HepG2 (cell line): ENCODE data around the gene FKBP1A. TPM values are rescaled to one million over a fixed set of nuclear protein-coding genes. Genes with fewer than 3 reads are reported as not detected.

Experiments
- ARNTL ChIP-seq: sonication (generic); formaldehyde crosslinking; IDR thresholded peaks from 2 replicates; pipeline ENCODE4 v1.4.0; 2020; ENCODE audit warnings: mild to moderate bottlenecking, missing genetic modification reagents
- CBX2 ChIP-seq, 2 experiments: fragments of 200-600 bp in 1 of 2; sonication (generic); formaldehyde crosslinking in 1 of 2; IDR thresholded peaks; 2 replicates each; pipeline versions ENCODE4 v1.7.0 to v1.8.1; 2018 to 2022; ENCODE audit warnings: low read depth in 2 of 2, low read length in 1 of 2, mild to moderate bottlenecking in 1 of 2, missing genetic modification reagents in 1 of 2
- ETV5 ChIP-seq: IDR thresholded peaks from 2 replicates; pipeline ENCODE4 v1.6.1; 2018; ENCODE audit warnings: missing biosample characterization, missing genetic modification reagents, inconsistent platforms, borderline replicate concordance
- ETV6 ChIP-seq: sonication (generic); formaldehyde crosslinking; conservative IDR thresholded peaks from 2 replicates; pipeline ENCODE4 v1.4.0; 2020; ENCODE audit warnings: missing genetic modification reagents
- HNF4A ChIP-seq: sonication (generic); formaldehyde crosslinking; IDR thresholded peaks from 2 replicates; pipeline ENCODE4 v1.4.0; 2020; ENCODE audit warnings: missing genetic modification reagents
- HNRNPH1 ChIP-seq: fragments of 200-400 bp; formaldehyde crosslinking; optimal IDR thresholded peaks from 2 replicates; pipeline ENCODE3; 2017; ENCODE audit warnings: mild to moderate bottlenecking, low read depth, low read length
- NR2F2 ChIP-seq: IDR thresholded peaks from 2 replicates; pipeline ENCODE4 v1.6.1; 2012; ENCODE audit warnings: low read depth, inconsistent platforms, borderline replicate concordance
- PRMT3 ChIP-seq: sonication (generic); formaldehyde crosslinking; IDR thresholded peaks from 2 replicates; pipeline ENCODE4 v1.8.1; 2022; ENCODE audit warnings: low read depth, mild to moderate bottlenecking, moderate library complexity, missing genetic modification reagents, borderline replicate concordance
- SSRP1 ChIP-seq: IDR thresholded peaks from 2 replicates; pipeline ENCODE4 v1.6.1; 2016; ENCODE audit warnings: control low read depth
- ZFP82 ChIP-seq: sonication (generic); formaldehyde crosslinking; IDR thresholded peaks from 2 replicates; pipeline ENCODE4 v1.5.1; 2020; ENCODE audit warnings: mild to moderate bottlenecking, missing genetic modification reagents, borderline replicate concordance
- ZKSCAN8 ChIP-seq: IDR thresholded peaks from 2 replicates; pipeline ENCODE4 v1.6.1; 2016; ENCODE audit warnings: borderline replicate concordance, missing genetic modification reagents, missing compliant biosample characterization
- ZNF607 ChIP-seq: sonication (generic); formaldehyde crosslinking; IDR thresholded peaks from 2 replicates; pipeline ENCODE4 v1.5.1; 2020; ENCODE audit warnings: missing genetic modification reagents, mild to moderate bottlenecking, borderline replicate concordance
- ZNF672 ChIP-seq: sonication (generic); formaldehyde crosslinking; IDR thresholded peaks from 2 replicates; pipeline ENCODE4 v1.8.1; 2022; ENCODE audit warnings: missing genetic modification reagents
- ZSCAN22 ChIP-seq: sonication (generic); formaldehyde crosslinking; IDR thresholded peaks from 2 replicates; pipeline ENCODE4 v1.4.0; 2020; ENCODE audit warnings: mild to moderate bottlenecking, missing genetic modification reagents
- ZSCAN29 ChIP-seq: sonication (generic); formaldehyde crosslinking; conservative IDR thresholded peaks from 2 replicates; pipeline ENCODE4 v1.4.0; 2020; ENCODE audit warnings: mild to moderate bottlenecking, missing genetic modification reagents
- polyA plus RNA-seq, 8 experiments: library from polyadenylated mRNA; depleted of rRNA in 3 of 8; stranded (reverse) in 7 of 8; unstranded in 1 of 8; fragments of >200 nt; fragmentation: Illumina TruSeq in 4 of 8; extraction: Trizol in 4 of 8; gene quantifications; 2 replicates each; pipeline versions ENCODE4 v1.2.1 to v1.2.3, GENCODE V29; 2011 to 2016; ENCODE audit warnings: low read depth in 4 of 8, missing spikeins in 1 of 8, mixed read lengths in 1 of 8; ENCODE audit not compliant: insufficient read depth in 1 of 8
- total RNA-seq, 5 experiments: library from RNA; depleted of rRNA; stranded (reverse); fragments of >200 nt; fragmentation: Illumina TruSeq; extraction: Trizol; gene quantifications; 2 replicates each; pipeline ENCODE4 v1.2.3, GENCODE V29; 2016; ENCODE audit warnings: low read depth in 1 of 5
- TF ChIP-seq, protein P1 (sequence below): sonication (generic); formaldehyde crosslinking; IDR thresholded peaks from 2 replicates; pipeline ENCODE4 v1.4.0; 2020; ENCODE audit warnings: missing genetic modification reagents
- TF ChIP-seq, protein P2 (sequence below): sonication (generic); formaldehyde crosslinking; IDR thresholded peaks from 2 replicates; pipeline ENCODE4 v1.4.0; 2020; ENCODE audit warnings: missing genetic modification reagents
- TF ChIP-seq, protein P3 (sequence below), 2 experiments: fragments of 450-650 bp in 1 of 2; sonication (generic) in 1 of 2; formaldehyde crosslinking; IDR thresholded peaks; 2 replicates each; pipeline versions ENCODE4 v1.5.0 to v1.8.0; 2020 to 2022; ENCODE audit warnings: mild to moderate bottlenecking in 1 of 2, missing genetic modification reagents in 1 of 2
- TF ChIP-seq, protein P4 (sequence below): sonication (generic); formaldehyde crosslinking; IDR thresholded peaks from 2 replicates; pipeline ENCODE4 v1.8.0; 2022; ENCODE audit warnings: missing genetic modification reagents, low read depth, mild to moderate bottlenecking, borderline replicate concordance
- TF ChIP-seq, protein P5 (sequence below): sonication (generic); formaldehyde crosslinking; IDR thresholded peaks from 2 replicates; pipeline ENCODE4 v1.5.1; 2020; ENCODE audit warnings: missing genetic modification reagents, mild to moderate bottlenecking, borderline replicate concordance
- TF ChIP-seq, protein P6 (sequence below): sonication (generic); formaldehyde crosslinking; IDR thresholded peaks from 2 replicates; pipeline ENCODE4 v1.4.0; 2020; ENCODE audit warnings: low read depth, mild to moderate bottlenecking, missing genetic modification reagents

The FKBP1A gene
- total and polyA plus RNA-seq, 2 of the 13 experiments (the other 11 are each of a cell fraction or from before 2014, with no cell fraction given), result 119 to 468 TPM

DNA sequence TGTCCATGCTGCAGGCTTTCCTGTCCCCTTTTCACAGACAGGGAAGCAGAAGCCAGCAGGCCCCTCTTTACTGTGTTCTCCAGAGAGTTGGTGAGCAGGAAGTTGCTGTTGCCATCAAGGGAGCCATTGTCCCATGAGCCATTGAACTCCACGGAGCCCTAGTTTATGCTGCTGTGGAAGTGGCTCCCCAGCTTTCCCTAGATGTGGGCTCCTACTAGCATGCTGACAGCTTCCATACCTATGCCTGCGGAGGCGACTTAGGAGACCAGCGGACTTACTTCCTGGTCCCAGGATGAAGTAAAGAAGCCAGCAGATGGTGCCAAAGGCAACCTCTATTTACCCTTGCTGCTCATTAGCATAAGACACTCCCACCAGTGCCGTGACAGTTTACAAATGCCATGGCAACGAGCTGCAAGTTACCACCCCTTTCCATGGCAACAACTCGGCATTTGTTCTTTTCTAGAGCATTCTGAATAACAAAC lies 30.8 kb upstream of the FKBP1A start (continued):
- TF ChIP-seq, protein P1, sequence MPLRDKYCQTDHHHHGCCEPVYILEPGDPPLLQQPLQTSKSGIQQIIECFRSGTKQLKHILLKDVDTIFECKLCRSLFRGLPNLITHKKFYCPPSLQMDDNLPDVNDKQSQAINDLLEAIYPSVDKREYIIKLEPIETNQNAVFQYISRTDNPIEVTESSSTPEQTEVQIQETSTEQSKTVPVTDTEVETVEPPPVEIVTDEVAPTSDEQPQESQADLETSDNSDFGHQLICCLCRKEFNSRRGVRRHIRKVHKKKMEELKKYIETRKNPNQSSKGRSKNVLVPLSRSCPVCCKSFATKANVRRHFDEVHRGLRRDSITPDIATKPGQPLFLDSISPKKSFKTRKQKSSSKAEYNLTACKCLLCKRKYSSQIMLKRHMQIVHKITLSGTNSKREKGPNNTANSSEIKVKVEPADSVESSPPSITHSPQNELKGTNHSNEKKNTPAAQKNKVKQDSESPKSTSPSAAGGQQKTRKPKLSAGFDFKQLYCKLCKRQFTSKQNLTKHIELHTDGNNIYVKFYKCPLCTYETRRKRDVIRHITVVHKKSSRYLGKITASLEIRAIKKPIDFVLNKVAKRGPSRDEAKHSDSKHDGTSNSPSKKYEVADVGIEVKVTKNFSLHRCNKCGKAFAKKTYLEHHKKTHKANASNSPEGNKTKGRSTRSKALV (CRISPR knock-in tag), result no peak
- TF ChIP-seq ETV5 (CRISPR knock-in tag) (peak; percentile 20; the same call in 1 of the 2 replicates), ZKSCAN8 (CRISPR knock-in tag) (no peak), ZNF672 (no peak), ETV6 (CRISPR knock-in tag) (no peak), PRMT3 (CRISPR knock-in tag) (no peak), ARNTL (CRISPR knock-in tag) (no peak), ZSCAN29 (CRISPR knock-in tag) (no peak), SSRP1 (no peak), ZSCAN22 (CRISPR knock-in tag) (no peak), HNRNPH1 (no peak), ZNF607 (CRISPR knock-in tag) (no peak), CBX2 (IDR thresholded peaks at IDR 0.05; ENCODE audit: low read depth, low read length) (no peak), CBX2 (CRISPR knock-in tag; IDR thresholded peaks at IDR 0.05; ENCODE audit: low read depth) (no peak), ZFP82 (CRISPR knock-in tag) (no peak), NR2F2 (no peak), HNF4A (CRISPR knock-in tag) (no peak)
- TF ChIP-seq, protein P2, sequence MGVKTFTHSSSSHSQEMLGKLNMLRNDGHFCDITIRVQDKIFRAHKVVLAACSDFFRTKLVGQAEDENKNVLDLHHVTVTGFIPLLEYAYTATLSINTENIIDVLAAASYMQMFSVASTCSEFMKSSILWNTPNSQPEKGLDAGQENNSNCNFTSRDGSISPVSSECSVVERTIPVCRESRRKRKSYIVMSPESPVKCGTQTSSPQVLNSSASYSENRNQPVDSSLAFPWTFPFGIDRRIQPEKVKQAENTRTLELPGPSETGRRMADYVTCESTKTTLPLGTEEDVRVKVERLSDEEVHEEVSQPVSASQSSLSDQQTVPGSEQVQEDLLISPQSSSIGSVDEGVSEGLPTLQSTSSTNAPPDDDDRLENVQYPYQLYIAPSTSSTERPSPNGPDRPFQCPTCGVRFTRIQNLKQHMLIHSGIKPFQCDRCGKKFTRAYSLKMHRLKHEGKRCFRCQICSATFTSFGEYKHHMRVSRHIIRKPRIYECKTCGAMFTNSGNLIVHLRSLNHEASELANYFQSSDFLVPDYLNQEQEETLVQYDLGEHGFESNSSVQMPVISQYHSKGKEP (CRISPR knock-in tag), result no peak
- TF ChIP-seq, protein P3, sequence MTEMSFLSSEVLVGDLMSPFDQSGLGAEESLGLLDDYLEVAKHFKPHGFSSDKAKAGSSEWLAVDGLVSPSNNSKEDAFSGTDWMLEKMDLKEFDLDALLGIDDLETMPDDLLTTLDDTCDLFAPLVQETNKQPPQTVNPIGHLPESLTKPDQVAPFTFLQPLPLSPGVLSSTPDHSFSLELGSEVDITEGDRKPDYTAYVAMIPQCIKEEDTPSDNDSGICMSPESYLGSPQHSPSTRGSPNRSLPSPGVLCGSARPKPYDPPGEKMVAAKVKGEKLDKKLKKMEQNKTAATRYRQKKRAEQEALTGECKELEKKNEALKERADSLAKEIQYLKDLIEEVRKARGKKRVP (CRISPR knock-in tag; IDR thresholded peaks at IDR 0.05), result no peak
- TF ChIP-seq, protein P4, sequence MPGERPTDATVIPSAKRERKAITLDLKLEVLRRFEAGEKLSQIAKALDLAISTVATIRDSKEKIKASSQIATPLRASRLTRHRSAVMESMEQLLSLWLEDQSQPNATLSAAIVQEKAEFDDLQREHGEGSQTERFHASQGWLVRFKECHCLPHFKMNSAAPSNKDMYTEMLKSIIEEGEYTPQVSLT (CRISPR knock-in tag), result no peak
- TF ChIP-seq, protein P5, sequence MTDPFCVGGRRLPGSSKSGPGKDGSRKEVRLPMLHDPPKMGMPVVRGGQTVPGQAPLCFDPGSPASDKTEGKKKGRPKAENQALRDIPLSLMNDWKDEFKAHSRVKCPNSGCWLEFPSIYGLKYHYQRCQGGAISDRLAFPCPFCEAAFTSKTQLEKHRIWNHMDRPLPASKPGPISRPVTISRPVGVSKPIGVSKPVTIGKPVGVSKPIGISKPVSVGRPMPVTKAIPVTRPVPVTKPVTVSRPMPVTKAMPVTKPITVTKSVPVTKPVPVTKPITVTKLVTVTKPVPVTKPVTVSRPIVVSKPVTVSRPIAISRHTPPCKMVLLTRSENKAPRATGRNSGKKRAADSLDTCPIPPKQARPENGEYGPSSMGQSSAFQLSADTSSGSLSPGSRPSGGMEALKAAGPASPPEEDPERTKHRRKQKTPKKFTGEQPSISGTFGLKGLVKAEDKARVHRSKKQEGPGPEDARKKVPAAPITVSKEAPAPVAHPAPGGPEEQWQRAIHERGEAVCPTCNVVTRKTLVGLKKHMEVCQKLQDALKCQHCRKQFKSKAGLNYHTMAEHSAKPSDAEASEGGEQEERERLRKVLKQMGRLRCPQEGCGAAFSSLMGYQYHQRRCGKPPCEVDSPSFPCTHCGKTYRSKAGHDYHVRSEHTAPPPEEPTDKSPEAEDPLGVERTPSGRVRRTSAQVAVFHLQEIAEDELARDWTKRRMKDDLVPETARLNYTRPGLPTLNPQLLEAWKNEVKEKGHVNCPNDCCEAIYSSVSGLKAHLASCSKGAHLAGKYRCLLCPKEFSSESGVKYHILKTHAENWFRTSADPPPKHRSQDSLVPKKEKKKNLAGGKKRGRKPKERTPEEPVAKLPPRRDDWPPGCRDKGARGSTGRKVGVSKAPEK (CRISPR knock-in tag), result no peak
- TF ChIP-seq, protein P6, sequence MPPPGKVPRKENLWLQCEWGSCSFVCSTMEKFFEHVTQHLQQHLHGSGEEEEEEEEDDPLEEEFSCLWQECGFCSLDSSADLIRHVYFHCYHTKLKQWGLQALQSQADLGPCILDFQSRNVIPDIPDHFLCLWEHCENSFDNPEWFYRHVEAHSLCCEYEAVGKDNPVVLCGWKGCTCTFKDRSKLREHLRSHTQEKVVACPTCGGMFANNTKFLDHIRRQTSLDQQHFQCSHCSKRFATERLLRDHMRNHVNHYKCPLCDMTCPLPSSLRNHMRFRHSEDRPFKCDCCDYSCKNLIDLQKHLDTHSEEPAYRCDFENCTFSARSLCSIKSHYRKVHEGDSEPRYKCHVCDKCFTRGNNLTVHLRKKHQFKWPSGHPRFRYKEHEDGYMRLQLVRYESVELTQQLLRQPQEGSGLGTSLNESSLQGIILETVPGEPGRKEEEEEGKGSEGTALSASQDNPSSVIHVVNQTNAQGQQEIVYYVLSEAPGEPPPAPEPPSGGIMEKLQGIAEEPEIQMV (CRISPR knock-in tag), result no peak
